Progenitor cell of endocrine pancreas (in vitro differentiated cells): ENCODE measurements around the gene KNG1. TPM values are rescaled to one million over a fixed set of nuclear protein-coding genes. Genes with fewer than 3 reads are reported as not detected.

ENCODE experiments used
- DNase-seq: peaks from one replicate; pipeline ENCODE4 v3.0.0; 2021; ENCODE audit warnings: low spot score; ENCODE audit not compliant: unreplicated experiment
- H3K27ac Mint-ChIP-seq: 2 replicates; pipeline ENCODE4 v1.8.0; 2021; ENCODE audit warnings: mild to moderate bottlenecking, moderate library complexity, mixed read lengths
- H3K27me3 Mint-ChIP-seq: 2 replicates; pipeline ENCODE4 v1.8.0; 2021; ENCODE audit warnings: mixed read lengths
- H3K36me3 Mint-ChIP-seq: 2 replicates; pipeline ENCODE4 v1.8.0; 2022; ENCODE audit warnings: mixed read lengths; ENCODE audit not compliant: insufficient read depth
- H3K4me1 Mint-ChIP-seq: 2 replicates; pipeline ENCODE4 v1.8.0; 2021; ENCODE audit warnings: low read depth, mixed read lengths
- H3K4me3 Mint-ChIP-seq: 2 replicates; pipeline ENCODE4 v1.8.0; 2021; ENCODE audit warnings: low read depth, mild to moderate bottlenecking, moderate library complexity, mixed read lengths
- H3K9me3 Mint-ChIP-seq: 2 replicates; pipeline ENCODE4 v1.8.0; 2021; ENCODE audit warnings: low read depth, mixed read lengths
- total RNA-seq: library from RNA; stranded (reverse); gene quantifications from 2 replicates; pipeline ENCODE4 v1.2.1, GENCODE V29; 2021
- TF ChIP-seq, protein P1 (sequence below): fragments of 200-600 bp; sonication (generic); IDR thresholded peaks from one replicate; pipeline ENCODE4 v1.5.0; 2021; ENCODE audit warnings: antibody characterized with exemption, mild to moderate bottlenecking; ENCODE audit not compliant: unreplicated experiment

KNG1 gene
- total RNA-seq, 1 donor from 2014 or later = not detected

DNA sequence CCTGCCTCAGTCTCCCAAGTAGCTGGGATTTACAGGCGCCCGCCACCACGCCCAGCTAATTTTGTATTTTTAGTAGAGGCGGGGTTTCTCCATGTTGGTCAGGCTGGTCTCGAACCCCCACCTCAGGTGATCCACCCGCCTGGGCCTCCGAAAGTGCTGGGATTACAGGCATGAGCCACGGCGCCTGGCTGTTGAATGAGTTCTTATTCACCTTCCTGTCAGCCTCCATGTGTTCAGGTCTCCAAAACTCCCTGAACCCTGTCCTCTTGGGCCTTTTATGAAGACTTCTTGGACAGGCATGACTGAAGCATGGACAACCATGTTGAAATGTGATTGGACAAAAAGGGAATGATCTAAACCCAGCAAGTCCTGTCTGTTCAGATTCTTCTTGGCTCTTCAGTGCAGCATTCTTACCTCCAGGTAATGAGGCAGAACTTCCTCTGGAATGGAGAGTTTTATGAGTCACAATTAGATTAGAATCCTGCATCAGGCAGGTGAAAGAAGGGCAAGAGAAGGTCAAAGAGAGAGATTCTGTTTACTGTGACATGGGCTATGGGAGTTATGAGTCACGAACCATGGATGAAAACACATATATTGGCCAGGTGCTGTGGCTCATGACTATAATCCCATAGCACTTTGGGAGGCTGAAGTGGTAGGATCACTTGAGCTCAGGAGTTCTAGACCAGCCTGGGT is 43.1 kb downstream of the KNG1 start:
- TF ChIP-seq, protein P1, sequence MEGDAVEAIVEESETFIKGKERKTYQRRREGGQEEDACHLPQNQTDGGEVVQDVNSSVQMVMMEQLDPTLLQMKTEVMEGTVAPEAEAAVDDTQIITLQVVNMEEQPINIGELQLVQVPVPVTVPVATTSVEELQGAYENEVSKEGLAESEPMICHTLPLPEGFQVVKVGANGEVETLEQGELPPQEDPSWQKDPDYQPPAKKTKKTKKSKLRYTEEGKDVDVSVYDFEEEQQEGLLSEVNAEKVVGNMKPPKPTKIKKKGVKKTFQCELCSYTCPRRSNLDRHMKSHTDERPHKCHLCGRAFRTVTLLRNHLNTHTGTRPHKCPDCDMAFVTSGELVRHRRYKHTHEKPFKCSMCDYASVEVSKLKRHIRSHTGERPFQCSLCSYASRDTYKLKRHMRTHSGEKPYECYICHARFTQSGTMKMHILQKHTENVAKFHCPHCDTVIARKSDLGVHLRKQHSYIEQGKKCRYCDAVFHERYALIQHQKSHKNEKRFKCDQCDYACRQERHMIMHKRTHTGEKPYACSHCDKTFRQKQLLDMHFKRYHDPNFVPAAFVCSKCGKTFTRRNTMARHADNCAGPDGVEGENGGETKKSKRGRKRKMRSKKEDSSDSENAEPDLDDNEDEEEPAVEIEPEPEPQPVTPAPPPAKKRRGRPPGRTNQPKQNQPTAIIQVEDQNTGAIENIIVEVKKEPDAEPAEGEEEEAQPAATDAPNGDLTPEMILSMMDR = no peak
- no peak for DNase-seq
- Mint-ChIP-seq H3K27me3 (peaks cover 40% of the 10 kb centered on the region), H3K36me3 (no peaks in the 10 kb centered on the region), H3K9me3 (no peaks in the 10 kb centered on the region), H3K27ac (no peak overlapping the region), H3K4me1 (no peaks in the 10 kb centered on the region), H3K4me3 (no peak overlapping the region)

GRCh38 chr3:186760897-186761447 is 43.8 kb downstream of the KNG1 start:
- H3K9me3 Mint-ChIP-seq = no peaks in the 10 kb centered on the region
- TF ChIP-seq, protein P1 = no peak
- H3K4me1 Mint-ChIP-seq = no peaks in the 10 kb centered on the region
- H3K4me3 Mint-ChIP-seq = no peak overlapping the region
- H3K27me3 Mint-ChIP-seq = peaks cover 36% of the 10 kb centered on the region
- H3K27ac Mint-ChIP-seq = no peak overlapping the region
- DNase-seq = no peak
- no peaks in the 10 kb centered on the region for H3K36me3 Mint-ChIP-seq

- TF ChIP-seq, protein P1 = no peak
- DNase-seq = no peak
- peaks cover 2% of the 10 kb centered on the region for H3K4me1 Mint-ChIP-seq
- H3K27ac Mint-ChIP-seq = no peak overlapping the region
- no peaks in the 10 kb centered on the region for H3K36me3 Mint-ChIP-seq
- peaks cover 54% of the 10 kb centered on the region for H3K27me3 Mint-ChIP-seq
- H3K9me3 Mint-ChIP-seq = peaks cover 3% of the 10 kb centered on the region
- H3K4me3 Mint-ChIP-seq = peak overlapping the region; percentile 63
Measured at GRCh38 chr3:186772281-186772694, 55.1 kb downstream of the KNG1 start.

DNA sequence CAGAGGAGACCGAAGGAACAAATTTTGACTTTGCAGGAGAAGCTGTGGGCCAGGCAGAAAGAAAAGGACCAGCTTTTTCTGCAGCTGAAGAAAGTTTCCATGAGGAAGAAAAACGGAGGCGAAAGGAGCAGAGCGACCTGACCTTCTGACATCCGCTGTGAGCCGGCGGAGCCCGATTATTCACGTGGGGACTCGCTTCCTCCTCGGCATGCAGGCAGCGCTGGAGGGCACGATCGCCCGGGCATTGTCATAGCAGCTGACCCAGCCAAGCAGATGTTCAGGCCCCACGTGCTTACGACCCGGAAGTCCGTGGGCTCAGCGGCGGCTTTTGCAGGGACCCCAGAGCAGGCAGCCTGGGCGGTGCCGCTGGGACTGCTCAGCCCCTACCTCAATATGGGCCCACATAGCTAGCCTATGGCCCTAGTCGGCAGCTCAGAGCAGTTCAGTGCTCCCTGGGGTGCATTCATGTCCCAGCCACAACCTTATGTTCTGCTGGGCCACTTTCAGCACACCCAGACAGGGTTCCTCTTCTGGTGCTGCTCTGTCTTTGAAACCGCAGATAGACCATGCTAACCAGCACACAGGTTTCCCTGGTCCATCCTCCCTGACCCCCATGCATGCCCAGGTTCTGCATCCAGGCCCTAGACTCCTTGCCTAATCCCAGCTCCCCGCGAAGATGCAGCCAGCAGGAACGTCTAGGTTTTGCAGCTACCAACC is 55.7 kb downstream of the KNG1 start:
- no peak for DNase-seq
- H3K27me3 Mint-ChIP-seq = peaks cover 54% of the 10 kb centered on the region
- H3K9me3 Mint-ChIP-seq = peaks cover 3% of the 10 kb centered on the region
- TF ChIP-seq, protein P1 = no peak
- no peak overlapping the region for H3K27ac Mint-ChIP-seq
- H3K4me1 Mint-ChIP-seq = peaks cover 2% of the 10 kb centered on the region
- H3K36me3 Mint-ChIP-seq = no peaks in the 10 kb centered on the region
- H3K4me3 Mint-ChIP-seq = peak overlapping the region; percentile 63

GRCh38 chr3:186775999-186776398 is 58.8 kb downstream of the KNG1 start:
- no peak for DNase-seq
- Mint-ChIP-seq H3K4me3 (no peak overlapping the region), H3K36me3 (no peaks in the 10 kb centered on the region), H3K4me1 (peaks cover 2% of the 10 kb centered on the region), H3K9me3 (peaks cover 3% of the 10 kb centered on the region), H3K27ac (no peak overlapping the region), H3K27me3 (peaks cover 64% of the 10 kb centered on the region)
- TF ChIP-seq, protein P1 = no peak
